HL-60 (cell line): Measurements from ENCODE around the gene RPSA.
"Not testable (repeated sequence)": the region's sequence is repeated elsewhere in the genome, so short reads cannot be mapped to it uniquely, and the experiment has no call there.

Experiments used
- DNase-seq, 2 experiments: peaks; one replicate each; pipeline ENCODE4 v3.0.0-alpha.2; 2010 to 2020; ENCODE audit warnings: low read depth in 1 of 2, low spot score in 1 of 2
- H3K27ac ChIP-seq: fragments of 250-450 bp; sonication (Bioruptor Pico); replicated peaks from 2 replicates; pipeline ENCODE4 v1.5.1; 2020; ENCODE audit warnings: mild to moderate bottlenecking, moderate library complexity
- H3K27me3 ChIP-seq: fragments of 250-450 bp; sonication (Bioruptor Pico); 2 replicates; pipeline ENCODE4 v1.5.1; 2021; ENCODE audit warnings: mild to moderate bottlenecking, moderate library complexity; ENCODE audit not compliant: insufficient read depth, poor library complexity, severe bottlenecking
- H3K4me3 ChIP-seq: replicated peaks from 2 replicates; pipeline ENCODE4 v1.5.1; 2011; ENCODE audit warnings: mild to moderate bottlenecking, control low read depth, low read length; ENCODE audit not compliant: insufficient read depth
- CTCF ChIP-seq: IDR thresholded peaks from one replicate; pipeline ENCODE4 v1.5.1; 2011; ENCODE audit warnings: low read length, control low read depth, inconsistent platforms; ENCODE audit not compliant: insufficient read depth
- GABPA ChIP-seq: IDR thresholded peaks from 2 replicates; pipeline ENCODE4 v1.6.1; 2012; ENCODE audit warnings: low read depth
- POLR2AphosphoS5 ChIP-seq: IDR thresholded peaks from 2 replicates; pipeline ENCODE4 v1.6.1; 2012; ENCODE audit warnings: low read depth
- REST ChIP-seq: IDR thresholded peaks from 2 replicates; pipeline ENCODE4 v1.6.1; 2012; ENCODE audit warnings: low read depth; ENCODE audit not compliant: insufficient replicate concordance
- SPI1 ChIP-seq: IDR thresholded peaks from 2 replicates; pipeline ENCODE4 v1.6.1; 2012; ENCODE audit warnings: low read depth, mild to moderate bottlenecking, borderline replicate concordance

RPSA gene

GRCh38 chr3:39453134-39453533 lies 46.6 kb downstream of the RPSA start:
- Histone ChIP-seq H3K27ac (no peak overlapping the region), H3K27me3 (peaks cover 2% of the 10 kb centered on the region), H3K4me3 (no peak overlapping the region)
- no peak for DNase-seq
- TF ChIP-seq GABPA: no peak
- no peak for TF ChIP-seq SPI1
- TF ChIP-seq POLR2AphosphoS5: no peak
- no peak for TF ChIP-seq CTCF
- TF ChIP-seq REST: no peak

- not testable (repeated sequence) for H3K27me3 ChIP-seq, DNase-seq, H3K27ac ChIP-seq, H3K4me3 ChIP-seq
Observed at GRCh38 chr3:39453872-39454271, 47.4 kb downstream of the RPSA start.

GRCh38 chr3:39454591-39455217 lies 48.2 kb downstream of the RPSA start:
- peaks cover 2% of the 10 kb centered on the region for H3K27me3 ChIP-seq
- H3K4me3 ChIP-seq: no peak overlapping the region
- H3K27ac ChIP-seq: no peak overlapping the region
- no peak for TF ChIP-seq GABPA
- TF ChIP-seq POLR2AphosphoS5: no peak
- TF ChIP-seq CTCF: no peak
- TF ChIP-seq REST: no peak
- no peak for TF ChIP-seq SPI1
- no peak for DNase-seq

- H3K27ac ChIP-seq: no peak overlapping the region
- no peak for DNase-seq
- H3K27me3 ChIP-seq: peaks cover 2% of the 10 kb centered on the region
- H3K4me3 ChIP-seq: no peak overlapping the region
- TF ChIP-seq CTCF: no peak
- no peak for TF ChIP-seq GABPA
- no peak for TF ChIP-seq REST
- no peak for TF ChIP-seq SPI1
- no peak for TF ChIP-seq POLR2AphosphoS5
Observed at GRCh38 chr3:39456159-39456558, 49.6 kb downstream of the RPSA start.
